Left lobe of liver (tissue), 2 donors: ENCODE measurements around the gene CYGB. TPM values are rescaled to one million over a fixed set of nuclear protein-coding genes. Genes with fewer than 3 reads are reported as not detected.
"Not testable (repeated sequence)": the region's sequence is repeated elsewhere in the genome, so short reads cannot be mapped to it uniquely, and the experiment has no call there.

ENCODE experiments used
- ATAC-seq: fragments of 200-7000 bp; cut with Tn5 transposase; one replicate; pipeline ENCODE4 v1.9.1; 2020; ENCODE audit warnings: mild to moderate bottlenecking, moderate library complexity
- DNase-seq: peaks from one replicate; pipeline ENCODE4 v3.0.0-alpha.2; 2020; ENCODE audit warnings: low spot score
- total RNA-seq: library from RNA; stranded (reverse); gene quantifications from one replicate; pipeline ENCODE4 v1.2.1, GENCODE V29; 2021
- donor health status: DM: no; HTN: no; CAD: no; lungs with moderate emphysema.
- donor health status: DM: no; HTN: yes; CAD: no.

The CYGB gene
- total RNA-seq, 1 donor from 2014 or later = 5.0 TPM

GRCh38 chr17:76567634-76568432 is 30.3 kb upstream of the CYGB start:
- DNase-seq (peak; percentile 79), ATAC-seq (peak; percentile 79)

DNA sequence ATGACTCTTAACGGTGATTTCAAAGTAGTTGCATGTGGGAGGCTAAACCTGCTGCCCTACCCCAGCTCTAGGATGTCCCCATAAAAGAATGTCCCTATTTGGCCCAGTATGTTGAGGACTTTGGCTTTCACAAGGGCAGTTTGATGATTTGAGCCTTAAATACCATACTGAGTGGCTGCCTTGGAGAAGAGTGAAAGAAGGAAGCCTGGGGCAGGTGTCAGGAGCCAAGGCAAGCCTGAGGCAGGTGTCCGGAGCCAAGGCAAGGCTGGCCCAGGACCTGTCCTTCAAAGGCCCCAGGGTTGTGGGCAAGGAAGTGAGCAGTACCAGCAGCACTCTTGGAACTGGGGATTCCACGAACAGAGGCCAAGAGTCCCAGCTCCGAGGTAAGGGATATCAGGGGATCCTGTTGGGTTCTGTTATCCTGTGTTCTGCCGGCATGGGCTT is 29.5 kb upstream of the CYGB start:
- no peak for ATAC-seq
- DNase-seq = no peak

DNA sequence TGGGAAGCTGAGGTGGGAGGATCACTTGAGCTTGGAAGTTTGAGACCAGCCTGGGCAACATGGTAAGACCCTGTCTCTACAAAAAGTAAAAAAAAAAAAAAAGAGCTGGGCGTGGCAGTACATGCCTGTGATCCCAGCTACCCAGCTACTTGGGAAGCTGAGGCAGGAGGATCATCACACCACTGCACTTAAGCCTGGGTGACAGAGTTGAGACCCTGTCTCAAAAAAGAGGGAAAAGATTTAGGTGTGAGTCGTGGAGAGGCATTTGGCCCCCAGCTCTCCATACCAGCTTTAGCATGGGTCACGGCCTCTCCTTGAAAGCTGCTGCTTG is 29.1 kb upstream of the CYGB start:
- DNase-seq = no peak
- ATAC-seq = no peak

- ATAC-seq (no peak), DNase-seq (no peak)
Observed at GRCh38 chr17:76565728-76566612, 28.5 kb upstream of the CYGB start.

GRCh38 chr17:76564991-76565727 is 27.6 kb upstream of the CYGB start:
- ATAC-seq, DNase-seq: not testable (repeated sequence)

DNA sequence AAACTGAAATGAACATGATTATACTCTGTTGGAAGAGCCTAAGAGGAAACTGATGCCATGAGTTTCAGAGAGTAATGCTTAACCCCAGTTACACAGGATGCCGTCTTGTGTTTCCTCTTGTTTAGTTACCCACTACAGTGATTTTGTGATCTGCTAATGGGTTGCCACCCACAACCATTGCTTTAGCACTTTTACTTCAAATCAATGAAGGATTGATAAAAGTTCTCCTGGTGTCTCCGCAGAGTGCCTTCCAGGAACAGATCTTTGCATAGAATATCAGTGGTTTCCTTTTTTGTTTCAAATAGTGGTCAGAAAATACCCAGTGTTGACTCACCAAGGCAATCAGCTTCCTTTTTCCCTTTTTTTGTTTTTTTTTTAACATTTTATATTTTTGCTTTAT is 25.9 kb upstream of the CYGB start:
- not testable (repeated sequence) for ATAC-seq, DNase-seq

DNA sequence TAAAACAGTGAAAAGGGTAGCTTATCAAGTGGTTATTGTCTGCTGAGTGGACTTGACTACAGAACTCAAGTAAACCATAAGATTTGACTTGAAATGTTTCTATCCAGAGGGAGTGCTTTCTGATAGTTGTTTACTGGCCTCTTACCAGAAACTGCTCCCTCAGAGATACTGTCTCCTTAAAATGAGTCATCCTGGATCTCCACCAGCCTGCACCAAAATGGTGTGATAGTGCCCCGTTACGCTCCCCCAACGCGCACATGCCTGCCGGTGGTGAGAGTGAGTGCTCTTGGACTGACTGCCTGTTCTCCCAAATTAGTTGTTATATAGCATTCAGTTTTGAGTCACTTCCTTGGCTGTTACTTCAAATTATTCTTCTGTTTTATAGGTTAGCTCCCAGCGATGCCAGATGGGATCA is 25.2 kb upstream of the CYGB start:
- no peak for DNase-seq
- ATAC-seq = no peak

- ATAC-seq (no peak), DNase-seq (no peak)
Observed at GRCh38 chr17:76561799-76562268, 24.3 kb upstream of the CYGB start.

DNA sequence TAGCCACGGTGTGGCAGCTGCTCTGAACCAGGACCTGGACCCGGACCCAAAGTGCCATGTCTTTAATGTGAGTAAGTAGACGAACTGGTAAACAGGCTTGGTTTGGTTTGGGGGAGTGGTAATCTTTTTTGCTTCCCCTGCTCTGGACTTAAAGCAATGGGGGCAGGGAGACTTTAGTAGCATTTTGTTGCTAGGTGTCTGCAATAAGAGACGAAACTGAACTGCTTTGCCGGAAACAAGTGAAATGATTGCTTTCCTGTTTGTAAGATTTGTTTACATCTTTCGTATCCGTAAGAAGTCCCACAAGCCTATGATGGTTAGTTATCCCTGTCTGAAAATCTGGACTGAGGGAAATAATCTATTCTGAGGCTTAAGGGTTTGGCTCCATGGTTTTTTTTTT is 23.8 kb upstream of the CYGB start:
- ATAC-seq (no peak), DNase-seq (no peak)

- DNase-seq (no peak), ATAC-seq (no peak)
Observed at GRCh38 chr17:76560877-76561221, 23.3 kb upstream of the CYGB start.

GRCh38 chr17:76560036-76560876 is 22.7 kb upstream of the CYGB start:
- DNase-seq (no peak), ATAC-seq (no peak)

- DNase-seq, ATAC-seq: not testable (repeated sequence)
Observed at GRCh38 chr17:76559460-76559859, 22.0 kb upstream of the CYGB start.

DNA sequence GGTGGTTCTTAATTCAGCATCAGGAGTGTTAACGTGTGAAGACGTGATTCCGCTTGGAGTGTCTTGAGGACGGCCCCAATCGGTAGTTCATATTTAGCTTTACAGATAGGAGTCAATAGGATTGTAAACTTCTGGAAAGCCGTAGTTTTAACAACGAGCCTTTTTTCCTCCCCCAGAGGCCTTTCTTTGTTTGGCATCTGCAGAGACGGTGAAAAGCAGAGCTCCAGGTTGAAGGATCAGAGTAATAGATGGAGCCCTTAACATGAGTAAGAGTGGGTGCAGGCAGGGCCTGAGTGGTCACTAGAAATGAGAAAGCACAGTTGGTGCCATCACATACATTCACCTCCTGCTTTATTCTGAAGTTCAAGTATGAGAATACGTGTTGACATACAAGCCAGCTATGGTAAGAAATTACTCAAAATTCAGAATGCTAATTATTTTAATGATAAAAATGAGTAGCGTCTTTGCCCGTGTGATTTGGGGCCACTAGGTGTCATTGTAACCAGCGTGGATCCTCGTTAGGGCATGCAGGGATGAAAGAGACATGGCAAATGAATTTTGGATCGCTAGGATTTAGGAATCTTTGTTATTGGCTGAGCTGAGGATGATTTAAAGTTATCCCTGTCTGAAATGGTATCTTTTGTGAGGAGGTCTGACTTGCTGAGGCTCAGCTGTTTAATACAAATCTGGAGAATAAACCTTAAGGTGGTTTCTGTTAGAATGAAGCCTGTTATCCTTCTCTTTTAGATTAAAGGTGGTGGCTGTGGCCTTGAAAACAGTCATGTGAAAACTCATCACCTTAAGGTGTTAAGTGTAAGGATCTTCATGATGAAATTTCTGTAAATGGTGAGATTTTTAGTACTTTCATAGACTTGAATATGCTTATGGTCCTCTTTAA is 20.9 kb upstream of the CYGB start:
- ATAC-seq (peak; percentile 46), DNase-seq (no peak)

- ATAC-seq (peak; percentile 88), DNase-seq (peak; percentile 95)
Observed at GRCh38 chr17:76557368-76558197, 20.1 kb upstream of the CYGB start.

DNA sequence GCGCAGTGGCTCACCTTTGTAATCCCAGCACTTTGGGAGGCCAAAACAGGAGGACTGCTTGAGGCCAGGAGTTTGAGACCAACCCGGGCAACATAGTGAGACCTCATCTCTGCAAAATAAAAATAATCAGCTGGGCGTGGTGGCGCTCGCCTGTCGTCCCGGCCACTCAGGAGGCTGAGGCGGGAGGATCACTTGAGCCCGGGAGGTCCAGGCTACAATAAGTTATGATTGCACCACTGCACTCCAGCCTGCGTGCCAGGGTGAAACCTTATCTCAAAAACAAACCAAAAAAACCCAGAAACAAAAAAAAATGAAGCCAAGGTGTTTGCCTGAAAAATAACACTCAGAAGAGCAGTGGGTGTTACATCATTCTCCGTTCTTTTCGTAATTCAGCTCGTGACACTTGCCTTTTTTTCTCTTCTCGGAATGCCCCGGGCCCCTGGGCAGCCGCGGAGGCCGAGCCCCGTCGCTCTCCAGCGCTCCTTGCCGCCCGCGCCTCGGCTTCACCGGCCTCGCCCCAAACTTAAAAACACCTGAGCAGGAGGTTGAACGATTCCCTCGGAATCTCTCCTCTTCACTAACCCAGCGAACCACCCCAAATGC is 19.4 kb upstream of the CYGB start:
- peak; percentile 62 for ATAC-seq
- DNase-seq = no peak

- peak; percentile 62 for DNase-seq
- ATAC-seq = no peak
Observed at GRCh38 chr17:76554131-76554530, 16.6 kb upstream of the CYGB start.

GRCh38 chr17:76553178-76553908 is 15.8 kb upstream of the CYGB start:
- ATAC-seq (no peak), DNase-seq (no peak)
